GM13977 (cell line): ENCODE data around the gene ARL15.

Source experiments
- DNase-seq: peaks from one replicate; pipeline ENCODE4 v3.0.0; 2012; ENCODE audit warnings: low spot score
- in situ Hi-C: fragments of 300-500 bp; cut with MboI; formaldehyde crosslinking; loops from one replicate; pipeline ENCODE4 v1.12.0; 2022; ENCODE audit warnings: low sequenced_read_pairs, low pct_unique_long_range_greater_than_20kb, mixed read lengths, inconsistent platforms; ENCODE audit not compliant: unreplicated experiment
- TF ChIP-seq, protein P1 (sequence below): IDR thresholded peaks from 2 replicates; pipeline ENCODE4 v1.5.1; 2012; ENCODE audit warnings: mild to moderate bottlenecking, control low read depth; ENCODE audit not compliant: insufficient read depth; ENCODE audit errors: extremely low read depth, missing control alignments

The ARL15 gene

DNA sequence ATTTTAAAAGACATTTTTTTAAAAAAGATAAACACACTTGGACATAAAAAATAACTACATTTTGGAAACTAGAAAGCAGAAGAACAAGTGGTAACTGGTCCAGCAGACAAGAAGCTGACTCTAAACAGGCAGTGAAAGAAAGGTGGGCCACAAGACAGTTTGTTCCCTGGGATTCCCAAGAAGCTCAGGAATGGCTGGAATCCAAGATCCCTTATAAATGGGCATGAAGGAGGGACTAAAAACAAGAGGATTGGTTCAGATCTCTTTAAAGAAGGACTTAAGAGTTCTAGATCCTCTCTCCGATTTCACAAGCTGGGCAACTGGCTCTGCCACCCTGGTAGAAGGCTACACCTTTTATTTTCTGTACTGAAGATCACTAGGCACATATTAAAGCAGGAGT, 102.8 kb downstream of the ARL15 start:
- TF ChIP-seq, protein P1, sequence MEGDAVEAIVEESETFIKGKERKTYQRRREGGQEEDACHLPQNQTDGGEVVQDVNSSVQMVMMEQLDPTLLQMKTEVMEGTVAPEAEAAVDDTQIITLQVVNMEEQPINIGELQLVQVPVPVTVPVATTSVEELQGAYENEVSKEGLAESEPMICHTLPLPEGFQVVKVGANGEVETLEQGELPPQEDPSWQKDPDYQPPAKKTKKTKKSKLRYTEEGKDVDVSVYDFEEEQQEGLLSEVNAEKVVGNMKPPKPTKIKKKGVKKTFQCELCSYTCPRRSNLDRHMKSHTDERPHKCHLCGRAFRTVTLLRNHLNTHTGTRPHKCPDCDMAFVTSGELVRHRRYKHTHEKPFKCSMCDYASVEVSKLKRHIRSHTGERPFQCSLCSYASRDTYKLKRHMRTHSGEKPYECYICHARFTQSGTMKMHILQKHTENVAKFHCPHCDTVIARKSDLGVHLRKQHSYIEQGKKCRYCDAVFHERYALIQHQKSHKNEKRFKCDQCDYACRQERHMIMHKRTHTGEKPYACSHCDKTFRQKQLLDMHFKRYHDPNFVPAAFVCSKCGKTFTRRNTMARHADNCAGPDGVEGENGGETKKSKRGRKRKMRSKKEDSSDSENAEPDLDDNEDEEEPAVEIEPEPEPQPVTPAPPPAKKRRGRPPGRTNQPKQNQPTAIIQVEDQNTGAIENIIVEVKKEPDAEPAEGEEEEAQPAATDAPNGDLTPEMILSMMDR: no peak
- DNase-seq: no peak
- in situ Hi-C loops: no loop called here

DNA sequence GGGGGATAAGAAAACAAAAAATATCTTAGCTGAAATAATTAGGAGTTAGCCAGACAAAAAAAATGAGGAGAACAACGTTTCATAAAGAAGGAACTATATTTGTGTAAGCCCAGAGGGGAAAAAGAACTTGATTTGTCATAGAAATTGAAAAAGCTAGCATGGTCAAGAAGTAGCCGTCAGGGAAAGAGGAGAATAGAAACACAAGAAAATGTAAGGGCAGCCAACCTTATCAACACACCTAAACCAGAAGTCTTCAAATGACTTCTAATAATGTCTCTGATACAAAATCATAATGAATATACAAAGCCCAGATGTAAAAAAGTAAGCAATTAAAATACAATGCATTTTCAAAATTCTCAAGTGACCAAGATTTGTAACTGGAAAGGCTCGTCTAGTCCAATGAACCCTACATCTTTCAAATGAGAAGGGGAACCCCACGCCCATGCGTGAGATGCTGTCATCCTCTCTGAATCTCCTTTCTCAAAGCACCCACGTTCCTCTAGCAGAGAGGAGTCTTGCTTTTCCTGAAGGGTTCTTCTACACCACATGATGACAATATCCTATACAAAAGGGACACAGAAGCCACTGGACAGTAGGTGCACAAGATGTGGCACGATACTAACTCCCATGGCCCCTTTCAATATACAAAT, 103.7 kb downstream of the ARL15 start:
- TF ChIP-seq, protein P1: no peak
- in situ Hi-C loops: no loop called here
- peak; percentile 16 for DNase-seq

DNA sequence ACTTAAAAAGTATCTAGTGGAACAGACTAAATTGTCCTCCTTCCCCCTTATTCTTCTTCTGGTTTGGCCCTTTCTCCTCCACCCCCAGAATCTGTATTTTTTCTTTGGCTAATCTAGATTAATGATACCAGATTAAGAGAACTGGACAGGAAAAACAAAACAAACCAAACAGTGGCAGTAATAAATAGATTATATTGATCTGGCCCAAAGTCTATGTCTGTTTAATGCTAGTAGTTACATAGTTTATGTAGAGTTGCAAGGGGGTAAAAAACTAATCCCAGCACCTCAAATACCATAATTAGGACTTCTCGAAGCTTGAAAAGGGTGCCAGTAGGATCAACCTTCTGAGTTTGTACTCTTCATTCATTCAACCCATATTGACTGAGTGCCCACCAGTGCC, 104.5 kb downstream of the ARL15 start:
- in situ Hi-C loops: no loop called here
- no peak for DNase-seq
- TF ChIP-seq, protein P1: no peak

DNA sequence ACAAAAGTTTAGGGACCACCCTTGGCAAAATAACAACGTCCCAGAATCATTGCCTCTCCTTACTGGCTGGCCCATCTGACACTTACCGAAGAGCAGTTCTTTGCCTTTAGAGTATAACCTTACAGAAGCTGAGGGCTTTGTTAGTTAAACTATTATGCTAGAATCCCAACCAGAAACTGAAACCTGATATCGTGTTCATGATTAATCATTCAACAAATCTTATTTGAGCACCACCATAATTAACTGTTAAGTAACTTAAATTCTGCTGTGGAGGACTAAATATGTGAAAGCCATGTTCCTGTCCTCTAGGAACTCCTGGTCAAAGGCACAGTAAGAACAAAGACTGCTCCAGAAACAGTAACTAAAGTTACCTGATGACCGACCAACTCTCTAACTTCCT, 104.9 kb downstream of the ARL15 start:
- in situ Hi-C loops: no loop called here

DNA sequence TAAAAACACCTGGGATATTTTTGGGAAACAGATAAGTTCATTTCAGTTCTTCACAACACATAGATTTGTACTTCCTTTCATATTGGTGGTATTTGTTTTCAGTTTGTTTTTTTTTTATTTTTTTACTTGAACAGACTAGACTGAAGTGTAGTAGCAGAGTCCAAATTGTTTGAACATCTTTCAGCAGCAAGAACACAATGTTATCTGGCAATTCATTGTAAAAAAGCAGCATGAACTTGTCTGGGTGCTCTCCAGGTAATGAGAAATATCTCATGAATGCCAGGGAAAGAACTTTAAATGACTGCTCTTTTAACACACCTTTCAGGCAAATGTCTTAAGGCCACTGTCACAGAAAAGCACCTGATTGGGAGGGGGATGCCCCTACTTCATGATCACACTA, 113.4 kb downstream of the ARL15 start:
- TF ChIP-seq, protein P1: no peak
- no peak for DNase-seq
- in situ Hi-C loops: no loop called here

More for the DNA sequence above, 104.9 kb downstream of the ARL15 start:
- TF ChIP-seq, protein P1: no peak
- DNase-seq: no peak

DNA sequence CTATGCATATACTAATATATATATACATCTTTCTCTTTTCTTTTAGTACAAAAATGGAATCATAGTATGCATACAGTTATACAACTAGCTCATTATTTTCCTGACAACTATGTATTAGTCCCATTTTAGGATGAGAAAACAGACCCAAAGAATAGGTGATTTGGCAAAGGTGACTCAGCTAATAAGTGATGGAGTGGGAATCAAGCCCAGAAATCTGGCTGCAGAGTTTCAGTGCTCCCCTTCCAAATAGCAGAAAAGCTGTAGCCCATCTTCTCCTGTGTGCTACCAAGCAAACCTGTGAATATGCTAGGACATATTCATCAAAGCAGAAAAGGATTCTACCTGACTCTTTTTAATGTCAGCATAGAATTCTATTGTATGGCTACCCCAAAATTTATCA, 114.7 kb downstream of the ARL15 start:
- TF ChIP-seq, protein P1: no peak
- in situ Hi-C loops: no loop called here
- DNase-seq: no peak
